HUES64 (cell line): ENCODE data around the gene PF4V1.
A peak's percentile ranks its signal among the peaks of the same experiment; 100 is the strongest.

ENCODE experiments used
- H3K27ac ChIP-seq: 2 replicates; pipeline ENCODE4 v1.7.0; 2013; ENCODE audit warnings: low read depth, low read length, inconsistent platforms
- H3K27me3 ChIP-seq: 2 replicates; pipeline ENCODE4 v1.6.1; 2013; ENCODE audit warnings: mild to moderate bottlenecking, low read length; ENCODE audit not compliant: insufficient read depth
- H3K36me3 ChIP-seq: 2 replicates; pipeline ENCODE4 v1.6.1; 2013; ENCODE audit warnings: mild to moderate bottlenecking, low read length; ENCODE audit not compliant: insufficient read depth
- H3K4me1 ChIP-seq: 2 replicates; pipeline ENCODE4 v1.6.1; 2013; ENCODE audit warnings: mild to moderate bottlenecking, low read length, moderate library complexity; ENCODE audit not compliant: insufficient read depth
- H3K4me3 ChIP-seq: 2 replicates; pipeline ENCODE4 v1.5.1; 2013; ENCODE audit warnings: mild to moderate bottlenecking, low read length, moderate library complexity
- H3K9ac ChIP-seq: 2 replicates; pipeline ENCODE4 v1.6.1; 2013; ENCODE audit warnings: mild to moderate bottlenecking, low read depth, low read length
- H3K9me3 ChIP-seq: 2 replicates; pipeline ENCODE4 v1.6.1; 2013; ENCODE audit warnings: low read depth, low read length; ENCODE audit not compliant: insufficient read depth
- WGBS: fragments of 150-250, 120-280 bp; methylation state at CpG from one replicate; pipeline ENCODE4 v1.1.7; 2013; ENCODE audit warnings: missing lambda C conversion rate; 5-methylcytosine and 5-hydroxymethylcytosine counted together

Gene PF4V1

DNA sequence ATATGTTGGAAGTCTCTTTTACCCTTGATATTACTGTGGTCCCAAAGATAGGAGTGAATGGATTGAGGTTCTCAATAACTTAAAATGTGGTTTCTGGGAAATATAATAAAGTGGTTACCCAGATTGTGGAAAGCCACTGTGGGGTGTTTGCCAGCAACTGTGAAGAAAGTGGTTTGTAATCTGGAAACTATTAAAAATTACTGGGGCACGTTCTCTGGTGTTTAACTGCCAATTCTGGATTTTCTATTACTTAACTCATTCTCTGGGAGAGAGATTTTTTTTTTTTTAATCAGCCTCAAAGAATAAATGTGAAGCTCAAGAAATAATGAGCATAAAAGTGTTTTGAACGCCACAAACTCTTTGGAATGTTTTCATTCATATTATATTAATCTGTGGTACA, 21.5 kb upstream of the PF4V1 start:
- no peak overlapping the region for H3K9ac ChIP-seq
- H3K27me3 ChIP-seq = peaks cover 2% of the 10 kb centered on the region
- no peak overlapping the region for H3K4me3 ChIP-seq
- H3K4me1 ChIP-seq = no peaks in the 10 kb centered on the region
- no CpG with 5 or more reads among the region's 2 CpGs for WGBS
- H3K27ac ChIP-seq = no peak overlapping the region
- no peaks in the 10 kb centered on the region for H3K36me3 ChIP-seq
- peaks cover 8% of the 10 kb centered on the region for H3K9me3 ChIP-seq

DNA sequence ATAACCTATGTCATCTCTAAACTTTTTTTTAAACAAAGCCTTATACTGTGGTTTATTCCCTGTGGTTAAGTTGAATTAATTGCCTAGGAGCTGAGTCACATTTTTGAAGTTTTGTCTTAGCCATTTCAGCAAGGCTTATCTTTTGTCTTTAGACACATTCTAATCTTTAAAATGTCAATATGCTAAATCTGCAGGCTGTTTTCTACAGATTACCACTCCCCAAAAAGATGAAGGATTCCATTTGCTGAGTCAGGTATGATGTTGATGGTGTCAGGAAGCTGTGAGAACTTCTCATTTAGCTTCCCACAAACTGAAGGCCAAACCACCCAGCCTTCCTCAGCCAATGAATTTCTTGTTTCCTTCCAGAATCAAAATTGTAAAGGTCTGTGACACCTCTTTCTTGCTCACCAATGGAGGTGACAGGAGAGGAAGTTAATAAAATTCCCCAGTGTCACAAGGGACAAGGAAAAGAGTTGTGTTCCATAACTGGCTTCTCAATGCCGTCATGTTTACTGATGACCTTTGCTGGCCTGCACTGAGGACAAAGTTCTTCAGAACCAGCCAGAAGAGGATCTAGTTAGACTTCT, 20.4 kb upstream of the PF4V1 start:
- no peak overlapping the region for H3K27ac ChIP-seq
- peaks cover 2% of the 10 kb centered on the region for H3K9me3 ChIP-seq
- H3K27me3 ChIP-seq = peaks cover 14% of the 10 kb centered on the region
- H3K4me3 ChIP-seq = no peak overlapping the region
- WGBS = 94% methylated on average over 1 of the region's 1 CpG
- H3K36me3 ChIP-seq = no peaks in the 10 kb centered on the region
- H3K9ac ChIP-seq = no peak overlapping the region
- H3K4me1 ChIP-seq = peaks cover 5% of the 10 kb centered on the region; the same call in 1 of the 2 replicates

GRCh38 chr4:73836373-73837279, 16.5 kb upstream of the PF4V1 start, which contains the start of gene CXCL6:
TSS of gene CXCL6 (plus strand) at chr4:73836678. CDS start at chr4:73836751, 73 bp downstream.
- Histone ChIP-seq H3K9me3 (no peaks in the 10 kb centered on the region), H3K4me3 (peak within 1 kb of the TSS; percentile 71), H3K36me3 (no peaks in the 10 kb centered on the region), H3K9ac (peak within 1 kb of the TSS; percentile 63), H3K4me1 (peaks cover 5% of the 10 kb centered on the region; the same call in 1 of the 2 replicates), H3K27ac (no peak within 1 kb of the TSS), H3K27me3 (peaks cover 30% of the 10 kb centered on the region)
- 4% methylated on average over 40 of the region's 41 CpGs for WGBS

DNA sequence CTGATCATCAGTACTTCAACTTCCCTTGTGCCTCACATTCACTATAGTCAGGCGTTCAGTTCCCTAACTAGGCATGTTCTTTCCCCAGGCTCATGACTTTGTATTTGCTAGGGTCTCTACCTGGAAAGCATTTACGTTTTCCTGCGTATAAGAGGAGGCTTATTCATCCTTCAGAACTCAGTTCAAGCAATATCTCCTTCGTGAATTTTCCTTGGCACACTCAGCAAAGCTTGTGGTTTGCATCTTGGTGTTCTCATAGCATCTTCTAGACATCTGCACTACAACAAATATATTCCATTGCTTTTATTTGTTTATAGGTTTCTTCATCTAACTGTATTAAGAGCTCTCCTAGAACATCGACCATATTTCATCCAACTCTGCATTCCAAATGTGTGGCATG, 14.0 kb upstream of the PF4V1 start:
- H3K27ac ChIP-seq = no peak overlapping the region
- no peak overlapping the region for H3K4me3 ChIP-seq
- no peaks in the 10 kb centered on the region for H3K36me3 ChIP-seq
- peaks cover 5% of the 10 kb centered on the region; the same call in 1 of the 2 replicates for H3K4me1 ChIP-seq
- peaks cover 30% of the 10 kb centered on the region for H3K27me3 ChIP-seq
- H3K9me3 ChIP-seq = no peaks in the 10 kb centered on the region
- no peak overlapping the region for H3K9ac ChIP-seq
- WGBS = 91% methylated on average over 4 of the region's 5 CpGs

- no peak overlapping the region for H3K9ac ChIP-seq
- H3K4me1 ChIP-seq = peaks cover 5% of the 10 kb centered on the region; the same call in 1 of the 2 replicates
- H3K36me3 ChIP-seq = no peaks in the 10 kb centered on the region
- H3K4me3 ChIP-seq = no peak overlapping the region
- peaks cover 30% of the 10 kb centered on the region for H3K27me3 ChIP-seq
- no CpG with 5 or more reads among the region's 3 CpGs for WGBS
- H3K27ac ChIP-seq = no peak overlapping the region
- no peaks in the 10 kb centered on the region for H3K9me3 ChIP-seq
Measured at GRCh38 chr4:73839715-73840114, 13.4 kb upstream of the PF4V1 start.

- H3K9ac ChIP-seq = no peak overlapping the region
- H3K4me1 ChIP-seq = peaks cover 10% of the 10 kb centered on the region; the same call in 1 of the 2 replicates
- 61% methylated on average over 3 of the region's 4 CpGs for WGBS
- peaks cover 29% of the 10 kb centered on the region for H3K27me3 ChIP-seq
- no peak overlapping the region for H3K4me3 ChIP-seq
- H3K27ac ChIP-seq = no peak overlapping the region
- no peaks in the 10 kb centered on the region for H3K36me3 ChIP-seq
- no peaks in the 10 kb centered on the region for H3K9me3 ChIP-seq
Measured at GRCh38 chr4:73841243-73841925, 11.7 kb upstream of the PF4V1 start.

- no peak overlapping the region for H3K4me3 ChIP-seq
- peaks cover 16% of the 10 kb centered on the region for H3K27me3 ChIP-seq
- H3K4me1 ChIP-seq = 0 out of 2 replicates have a peak, but pooled peaks cover 5% of the 10 kb centered on the region
- no peaks in the 10 kb centered on the region for H3K9me3 ChIP-seq
- H3K27ac ChIP-seq = no peak overlapping the region
- no peak overlapping the region for H3K9ac ChIP-seq
- H3K36me3 ChIP-seq = no peaks in the 10 kb centered on the region
Measured at GRCh38 chr4:73842696-73843095, 10.4 kb upstream of the PF4V1 start.

DNA sequence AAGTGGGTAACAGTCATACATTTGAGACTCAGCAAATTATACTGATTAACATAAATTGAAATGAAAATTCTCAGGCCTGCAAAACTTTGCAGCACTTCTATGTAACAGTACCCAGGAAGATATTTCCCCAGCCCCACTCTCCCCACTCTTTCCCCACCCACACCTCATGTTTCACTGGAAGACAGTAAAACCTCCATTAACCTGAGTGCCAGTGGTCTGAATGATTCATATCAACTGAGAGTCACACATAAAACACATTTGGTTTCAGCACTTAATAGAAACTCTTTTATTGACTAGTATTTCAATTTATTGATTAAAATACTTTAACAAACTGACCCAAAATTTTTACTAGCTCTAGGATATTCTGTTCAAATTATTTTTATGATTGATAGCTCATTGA, 9.7 kb upstream of the PF4V1 start:
- Histone ChIP-seq H3K4me3 (no peak overlapping the region), H3K27me3 (peaks cover 9% of the 10 kb centered on the region), H3K9me3 (no peaks in the 10 kb centered on the region), H3K4me1 (0 out of 2 replicates have a peak, but pooled peaks cover 5% of the 10 kb centered on the region), H3K27ac (no peak overlapping the region), H3K36me3 (no peaks in the 10 kb centered on the region), H3K9ac (no peak overlapping the region)

DNA sequence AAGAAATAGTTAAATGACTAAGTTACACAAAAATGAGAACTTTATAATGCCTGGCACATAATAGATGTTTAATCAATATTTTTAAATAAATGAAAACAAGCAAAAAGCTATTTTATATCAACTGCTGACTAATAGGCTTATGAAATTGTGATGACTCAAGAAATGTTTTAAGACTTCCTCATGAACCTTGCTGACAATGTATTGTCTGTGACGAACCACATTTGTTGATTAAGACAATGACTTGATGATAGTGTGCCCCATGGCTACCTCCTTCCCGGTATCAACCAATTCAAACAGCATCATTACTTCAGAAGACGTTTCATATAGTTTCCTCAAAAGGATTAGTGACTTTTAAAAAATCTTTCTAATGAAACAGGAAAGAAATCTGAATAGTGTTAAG, 8.8 kb upstream of the PF4V1 start:
- no peaks in the 10 kb centered on the region for H3K9me3 ChIP-seq
- no peak overlapping the region for H3K27ac ChIP-seq
- no peaks in the 10 kb centered on the region for H3K36me3 ChIP-seq
- 85% methylated on average over 2 of the region's 3 CpGs for WGBS
- H3K4me3 ChIP-seq = no peak overlapping the region
- 0 out of 2 replicates have a peak, but pooled peaks cover 5% of the 10 kb centered on the region for H3K4me1 ChIP-seq
- H3K9ac ChIP-seq = no peak overlapping the region
- H3K27me3 ChIP-seq = peaks cover under 1% of the 10 kb centered on the region; the same call in 1 of the 2 replicates

DNA sequence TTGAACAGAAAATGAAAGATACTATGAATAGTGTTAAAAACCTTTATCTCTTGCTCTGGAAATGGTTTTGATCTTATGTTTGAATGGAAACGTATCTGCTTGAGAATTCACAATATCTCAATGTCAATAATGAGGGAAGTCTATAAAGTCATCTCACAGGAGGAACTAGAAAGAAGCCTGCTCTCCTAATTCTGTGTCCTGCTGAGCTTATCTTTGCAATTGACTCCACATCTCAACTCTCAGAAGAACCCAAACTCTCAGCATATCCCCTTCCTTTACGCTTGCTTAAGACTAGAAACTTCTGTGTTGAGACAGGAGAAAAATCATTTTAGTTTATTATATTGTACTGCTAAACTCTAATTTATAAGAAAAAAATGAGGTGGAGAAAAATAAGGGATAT, 8.3 kb upstream of the PF4V1 start:
- H3K36me3 ChIP-seq = no peaks in the 10 kb centered on the region
- 33% methylated on average over 1 of the region's 2 CpGs for WGBS
- no peak overlapping the region for H3K27ac ChIP-seq
- H3K4me1 ChIP-seq = 0 out of 2 replicates have a peak, but pooled peaks cover 5% of the 10 kb centered on the region
- no peaks in the 10 kb centered on the region for H3K9me3 ChIP-seq
- no peaks in the 10 kb centered on the region for H3K27me3 ChIP-seq
- no peak overlapping the region for H3K9ac ChIP-seq
- no peak overlapping the region for H3K4me3 ChIP-seq
